ENCODE data around the gene ADRA2C.
A peak's percentile ranks its signal among the peaks of the same experiment; 100 is the strongest.

DNA sequence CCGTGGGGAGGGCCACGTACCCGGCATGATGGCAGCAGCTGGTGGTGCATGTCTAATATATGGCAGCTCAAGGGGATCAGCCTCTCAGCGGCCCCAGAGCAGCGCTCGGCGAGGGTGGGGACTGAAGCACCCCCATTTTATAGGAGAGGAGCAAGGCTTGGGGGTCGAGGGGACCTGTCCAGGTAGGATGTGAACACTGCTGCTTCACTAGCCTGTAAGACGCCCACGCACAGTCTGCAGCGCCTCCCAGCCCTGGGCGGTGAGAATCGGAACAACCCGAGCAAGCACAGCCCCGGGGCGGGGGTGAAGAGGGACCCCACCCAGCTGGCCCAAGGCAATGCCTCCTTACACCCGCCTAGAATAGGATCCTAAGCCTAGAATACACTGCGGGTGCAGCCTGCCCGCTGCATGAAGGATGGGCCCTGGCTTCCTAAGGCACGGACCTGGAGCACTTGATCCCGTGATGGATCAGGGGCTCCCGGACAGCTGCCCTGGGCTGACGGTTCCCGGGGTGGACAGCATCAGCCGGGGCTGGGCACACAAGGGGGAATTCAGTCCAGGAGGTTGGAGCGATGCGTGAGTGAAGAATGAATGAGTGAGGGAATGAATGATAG lies 17.6 kb downstream of the ADRA2C start:
- TF ChIP-seq POLR2A (IDR thresholded peaks at IDR 0.05) = no peak
- TF ChIP-seq, protein P1, sequence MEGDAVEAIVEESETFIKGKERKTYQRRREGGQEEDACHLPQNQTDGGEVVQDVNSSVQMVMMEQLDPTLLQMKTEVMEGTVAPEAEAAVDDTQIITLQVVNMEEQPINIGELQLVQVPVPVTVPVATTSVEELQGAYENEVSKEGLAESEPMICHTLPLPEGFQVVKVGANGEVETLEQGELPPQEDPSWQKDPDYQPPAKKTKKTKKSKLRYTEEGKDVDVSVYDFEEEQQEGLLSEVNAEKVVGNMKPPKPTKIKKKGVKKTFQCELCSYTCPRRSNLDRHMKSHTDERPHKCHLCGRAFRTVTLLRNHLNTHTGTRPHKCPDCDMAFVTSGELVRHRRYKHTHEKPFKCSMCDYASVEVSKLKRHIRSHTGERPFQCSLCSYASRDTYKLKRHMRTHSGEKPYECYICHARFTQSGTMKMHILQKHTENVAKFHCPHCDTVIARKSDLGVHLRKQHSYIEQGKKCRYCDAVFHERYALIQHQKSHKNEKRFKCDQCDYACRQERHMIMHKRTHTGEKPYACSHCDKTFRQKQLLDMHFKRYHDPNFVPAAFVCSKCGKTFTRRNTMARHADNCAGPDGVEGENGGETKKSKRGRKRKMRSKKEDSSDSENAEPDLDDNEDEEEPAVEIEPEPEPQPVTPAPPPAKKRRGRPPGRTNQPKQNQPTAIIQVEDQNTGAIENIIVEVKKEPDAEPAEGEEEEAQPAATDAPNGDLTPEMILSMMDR (IDR thresholded peaks at IDR 0.05) = peak in 2 of 4 experiments; percentile 35 to 42
